ENCODE measurements around the gene ITIH6. TPM values are rescaled to one million over a fixed set of nuclear protein-coding genes. Genes with fewer than 3 reads are reported as not detected.
"Not testable (repeated sequence)": the region's sequence is repeated elsewhere in the genome, so short reads cannot be mapped to it uniquely, and the experiment has no call there.

The ITIH6 gene
- total RNA-seq, 1 donor from 2014 or later, result not detected

DNA sequence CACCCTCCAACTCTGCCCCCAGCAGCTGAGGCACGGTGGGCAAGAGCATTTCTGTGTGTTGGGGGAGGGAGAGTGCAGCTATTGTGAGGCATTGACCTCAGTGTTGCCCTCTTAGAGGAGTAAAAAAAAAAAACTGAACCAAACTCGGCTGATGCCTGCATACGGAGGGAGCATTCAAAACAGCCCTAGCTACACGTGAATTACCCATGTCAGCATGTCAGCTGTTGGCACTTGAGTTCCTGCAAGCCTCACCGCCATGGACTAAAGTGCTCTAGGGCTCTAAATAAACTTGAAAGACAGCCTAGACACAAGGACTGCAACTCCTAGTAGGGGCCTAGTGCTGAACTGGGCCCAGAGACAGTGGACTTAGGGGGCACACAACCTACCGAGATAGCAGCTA is 22.0 kb downstream of the ITIH6 start:
- Histone ChIP-seq H3K27me3 (ENCODE audit: control insufficient read depth, insufficient read depth, low read length) (no peaks in the 10 kb centered on the region), H3K36me3 (ENCODE audit: control insufficient read depth, insufficient read depth, low read length) (no peaks in the 10 kb centered on the region), H3K4me3 (ENCODE audit: low read depth, low read length) (no peak overlapping the region)
- TF ChIP-seq CTCF (IDR thresholded peaks at IDR 0.05; ENCODE audit: insufficient read depth, low read length, severe bottlenecking), result no peak
- FAIRE-seq (peak; percentile 83), DNase-seq (ENCODE audit: low read depth) (no peak)

DNA sequence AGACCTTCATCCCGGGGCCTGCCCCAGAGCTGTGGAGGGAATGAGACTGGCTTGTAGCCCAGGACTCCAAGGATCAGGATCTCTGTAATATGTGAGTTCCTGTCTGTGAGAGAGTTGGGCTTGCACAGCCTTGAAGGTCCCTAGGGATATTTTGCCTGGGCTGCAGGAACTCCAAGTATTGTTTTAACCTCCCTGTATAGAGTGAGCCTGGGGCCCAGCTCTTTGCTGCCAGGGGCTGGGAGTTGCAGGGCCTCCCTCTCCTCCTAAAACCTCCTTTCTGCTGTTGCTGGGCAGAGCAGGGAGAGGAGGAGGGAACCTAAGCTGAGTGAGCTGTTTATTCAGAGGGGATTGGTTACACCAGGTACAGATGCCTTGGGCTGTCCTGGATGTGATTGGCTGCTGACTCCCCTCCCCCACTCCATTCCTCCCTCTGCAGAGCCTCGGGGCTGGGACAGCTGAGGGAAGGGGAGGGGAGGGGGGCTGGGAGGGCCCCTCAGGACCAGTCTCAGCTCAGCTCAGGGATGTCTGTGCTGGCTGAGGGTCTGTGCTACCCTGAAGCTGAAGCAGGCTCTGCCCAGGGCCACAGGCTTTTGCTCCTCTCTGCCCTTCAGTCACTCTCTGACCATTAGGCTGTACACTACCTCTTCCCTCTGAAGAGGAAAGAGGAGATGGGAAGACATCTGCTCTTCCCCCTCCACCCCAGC is 23.5 kb downstream of the ITIH6 start:
- not testable (repeated sequence) for H3K4me3 ChIP-seq (ENCODE audit: low read depth, low read length); H3K36me3 ChIP-seq (ENCODE audit: control insufficient read depth, insufficient read depth, low read length); DNase-seq (ENCODE audit: low read depth); H3K27me3 ChIP-seq (ENCODE audit: control insufficient read depth, insufficient read depth, low read length)
- FAIRE-seq, result peak; percentile 32

GRCh38 chrX:54758114-54759055 is 39.7 kb downstream of the ITIH6 start:
- DNase-seq (ENCODE audit: low read depth) (no peak), FAIRE-seq (no peak)
- Histone ChIP-seq H3K27me3 (ENCODE audit: control insufficient read depth, insufficient read depth, low read length) (no peaks in the 10 kb centered on the region), H3K4me3 (ENCODE audit: low read depth, low read length) (no peak overlapping the region), H3K36me3 (ENCODE audit: control insufficient read depth, insufficient read depth, low read length) (no peaks in the 10 kb centered on the region)
- no peak for TF ChIP-seq CTCF (IDR thresholded peaks at IDR 0.05; ENCODE audit: insufficient read depth, low read length, severe bottlenecking)

DNA sequence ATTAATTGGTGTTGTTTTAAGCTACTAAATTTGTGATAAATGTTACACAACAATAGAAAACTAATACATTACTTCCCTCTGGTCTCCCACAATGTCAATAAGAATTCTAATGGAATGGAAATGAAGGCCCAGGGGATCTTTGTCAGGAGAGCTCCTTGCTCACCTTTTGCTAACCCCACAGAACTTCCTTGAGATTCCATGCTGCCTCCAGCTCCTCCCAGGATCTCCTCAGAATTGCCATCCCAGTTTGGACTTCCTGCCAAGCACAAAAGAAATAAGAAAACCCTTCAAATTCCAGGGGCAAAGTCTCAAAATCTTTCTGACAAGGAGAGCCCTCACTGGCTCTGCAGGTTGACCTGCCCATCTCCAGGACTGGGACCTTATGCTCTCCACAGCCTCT is 43.2 kb downstream of the ITIH6 start:
- TF ChIP-seq CTCF (IDR thresholded peaks at IDR 0.05; ENCODE audit: insufficient read depth, low read length, severe bottlenecking), result no peak
- Histone ChIP-seq H3K36me3 (ENCODE audit: control insufficient read depth, insufficient read depth, low read length) (no peaks in the 10 kb centered on the region), H3K27me3 (ENCODE audit: control insufficient read depth, insufficient read depth, low read length) (no peaks in the 10 kb centered on the region), H3K4me3 (ENCODE audit: low read depth, low read length) (no peak overlapping the region)
- FAIRE-seq (no peak), DNase-seq (ENCODE audit: low read depth) (no peak)

DNA sequence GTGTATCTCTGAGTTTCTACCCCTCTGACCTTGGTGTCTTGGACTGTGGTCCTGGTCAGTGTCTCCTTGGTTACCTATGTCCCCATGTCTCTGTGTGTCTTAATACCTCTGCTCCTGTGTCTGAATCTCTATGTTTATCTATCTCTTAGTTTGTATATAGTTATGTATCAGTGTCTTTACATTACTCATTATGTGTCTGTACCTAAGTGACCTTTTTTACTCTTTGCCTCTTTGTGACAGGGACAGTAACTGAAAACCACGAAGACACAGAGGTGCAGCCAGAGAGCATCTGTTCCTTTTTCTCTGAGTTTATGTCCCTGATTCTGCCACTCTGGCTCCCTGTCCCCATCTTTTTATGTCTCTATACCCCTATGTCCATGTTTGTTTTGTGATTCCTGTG is 49.4 kb downstream of the ITIH6 start:
- FAIRE-seq, result no peak
- no peak for TF ChIP-seq CTCF (IDR thresholded peaks at IDR 0.05; ENCODE audit: insufficient read depth, low read length, severe bottlenecking)

GRCh38 chrX:54747733-54748393 is 50.2 kb downstream of the ITIH6 start:
- no peak for DNase-seq (ENCODE audit: low read depth)
- no peak for FAIRE-seq
- no peaks in the 10 kb centered on the region for H3K36me3 ChIP-seq (ENCODE audit: control insufficient read depth, insufficient read depth, low read length)
- no peak for TF ChIP-seq CTCF (IDR thresholded peaks at IDR 0.05; ENCODE audit: insufficient read depth, low read length, severe bottlenecking)
- no peaks in the 10 kb centered on the region for H3K27me3 ChIP-seq (ENCODE audit: control insufficient read depth, insufficient read depth, low read length)
- no peak overlapping the region for H3K4me3 ChIP-seq (ENCODE audit: low read depth, low read length)

More for the DNA sequence above, 49.4 kb downstream of the ITIH6 start:
- H3K27me3 ChIP-seq (ENCODE audit: control insufficient read depth, insufficient read depth, low read length), result no peaks in the 10 kb centered on the region
- no peak for DNase-seq (ENCODE audit: low read depth)
- no peaks in the 10 kb centered on the region for H3K36me3 ChIP-seq (ENCODE audit: control insufficient read depth, insufficient read depth, low read length)
- H3K4me3 ChIP-seq (ENCODE audit: low read depth, low read length), result no peak overlapping the region
